Testis (tissue), 3 donors: ENCODE data around the gene HBD. TPM values are rescaled to one million over a fixed set of nuclear protein-coding genes. Genes with fewer than 3 reads are reported as not detected.

Experiments used
- DNase-seq: peaks from one replicate; pipeline ENCODE4 v3.0.0-alpha.2; 2019
- H3K27ac ChIP-seq, 2 donors: fragments of 200-600 bp; sonication (generic); one replicate each; pipeline ENCODE4 v1.5.1; 2019
- H3K27me3 ChIP-seq: fragments of 200-600 bp; sonication (generic); one replicate; pipeline ENCODE4 v1.5.1; 2019
- H3K36me3 ChIP-seq: fragments of 200-600 bp; sonication (generic); one replicate; pipeline ENCODE4 v1.5.1; 2017; ENCODE audit warnings: low read depth; ENCODE audit errors: missing control alignments
- H3K4me1 ChIP-seq: fragments of 200-600 bp; sonication (generic); one replicate; pipeline ENCODE4 v1.5.1; 2019
- H3K4me3 ChIP-seq, 2 donors: fragments of 200-600 bp; sonication (generic); one replicate each; pipeline ENCODE4 v1.5.1; 2017 to 2019
- H3K9me3 ChIP-seq: fragments of 200-600 bp; sonication (generic); one replicate; pipeline ENCODE4 v1.5.1; 2017
- CTCF ChIP-seq, 3 experiments: fragments of 450-650 bp in 2 of 3; fragments of 200-600 bp in 1 of 3; sonication (generic) in 1 of 3; IDR thresholded peaks; one replicate each; pipeline ENCODE4 v1.5.1; 2016 to 2019; ENCODE audit warnings: antibody characterized with exemption in 3 of 3, mild to moderate bottlenecking in 2 of 3, moderate library complexity in 1 of 3
- POLR2A ChIP-seq: fragments of 450-650 bp; IDR thresholded peaks from one replicate; pipeline ENCODE4 v1.6.1; 2017; ENCODE audit warnings: antibody characterized with exemption, mild to moderate bottlenecking, moderate library complexity
- WGBS, 2 donors: methylation state at CpG; one replicate each; pipeline ENCODE4 v1.1.5; 2018; 5-methylcytosine and 5-hydroxymethylcytosine counted together
- intact Hi-C: fragments of 100-400 bp; cut with DNase I; formaldehyde crosslinking; loops from one replicate; pipeline ENCODE4 v1.15.1; 2023; ENCODE audit warnings: low total_unique reads
- polyA plus RNA-seq: library from polyadenylated mRNA; stranded (reverse); fragments of 350-450 nt; fragmentation: Illumina TruSeq; extraction: RNeasy Lipid Tissue Mini Kit (QIAGEN cat#74804); gene quantifications from one replicate; pipeline ENCODE4 v1.2.3, GENCODE V29; 2014; ENCODE audit warnings: low read depth, low replicate concordance; ENCODE audit not compliant: insufficient read depth
- total RNA-seq, 2 donors: library from RNA; depleted of rRNA; stranded (reverse); fragments of >200 nt; gene quantifications; one replicate each; pipeline ENCODE4 v1.2.3, GENCODE V29; 2016

The HBD gene
- total and polyA plus RNA-seq, 3 donors from 2014 or later: not detected

GRCh38 chr11:5247472-5248192 lies 13.3 kb upstream of the HBD start:
- Histone ChIP-seq H3K4me1 (no peaks in the 10 kb centered on the region), H3K27me3 (no peaks in the 10 kb centered on the region), H3K4me3 (no peak overlapping the region), H3K9me3 (no peaks in the 10 kb centered on the region), H3K27ac (no peak overlapping the region), H3K36me3 (no peaks in the 10 kb centered on the region)
- WGBS, 2 donors: 47 to 52% methylated on average over 3 of the region's 3 CpGs
- intact Hi-C loops: no loop called here
- no peak for DNase-seq
- TF ChIP-seq CTCF (IDR thresholded peaks at IDR 0.05) (no peak), POLR2A (no peak)

DNA sequence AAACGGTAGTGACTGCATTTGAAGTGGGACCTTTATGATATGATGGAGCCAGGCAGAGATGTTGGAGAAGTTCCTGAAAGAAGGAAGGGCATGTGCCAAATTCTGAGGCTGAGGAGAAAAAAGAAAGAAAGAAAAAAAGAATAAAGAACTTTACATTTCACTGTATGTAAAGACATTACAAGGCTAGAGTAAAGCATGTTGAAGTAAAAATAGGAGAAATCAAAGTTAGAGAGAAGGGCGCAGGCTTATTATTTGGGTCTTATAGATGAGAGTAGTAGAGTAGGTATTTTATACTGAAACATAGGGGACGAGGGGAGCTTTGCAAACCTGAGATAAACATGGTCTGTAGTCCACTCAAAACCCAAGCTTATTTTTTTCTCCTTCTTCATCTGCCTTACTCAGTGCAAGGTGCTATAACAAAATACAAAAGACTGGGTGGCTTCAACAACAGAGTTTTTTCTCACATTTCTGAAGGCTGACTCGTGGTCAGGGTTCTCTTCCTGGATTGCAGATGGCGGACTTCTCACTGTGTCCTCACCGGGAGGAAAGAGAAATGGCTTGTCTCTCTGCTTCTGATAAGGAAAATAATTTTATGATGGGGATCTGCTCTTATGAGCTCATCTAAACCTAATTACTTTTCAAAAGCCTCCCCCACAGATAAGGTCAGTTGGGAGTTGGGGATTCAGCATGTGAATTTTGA lies 12.6 kb upstream of the HBD start:
- no peak overlapping the region for H3K4me3 ChIP-seq
- 64 to 65% methylated on average over 6 of the region's 6 CpGs for WGBS, 2 donors
- H3K27me3 ChIP-seq: no peaks in the 10 kb centered on the region

GRCh38 chr11:5245155-5245554 lies 10.9 kb upstream of the HBD start:
- no peaks in the 10 kb centered on the region for H3K4me1 ChIP-seq
- intact Hi-C loops: no loop called here
- DNase-seq: no peak
- no peaks in the 10 kb centered on the region for H3K9me3 ChIP-seq
- WGBS, 2 donors: 84 to 94% methylated on average over 2 of the region's 2 CpGs
- no peaks in the 10 kb centered on the region for H3K36me3 ChIP-seq
- TF ChIP-seq POLR2A: no peak
- no peak for TF ChIP-seq CTCF (IDR thresholded peaks at IDR 0.05)
- no peak overlapping the region for H3K4me3 ChIP-seq
- no peaks in the 10 kb centered on the region for H3K27me3 ChIP-seq
- H3K27ac ChIP-seq: no peak overlapping the region

More for the DNA sequence above, 12.6 kb upstream of the HBD start:
- no peak for TF ChIP-seq CTCF (IDR thresholded peaks at IDR 0.05)
- TF ChIP-seq POLR2A: no peak
- no peak for DNase-seq
- intact Hi-C loops: no loop called here
- no peaks in the 10 kb centered on the region for H3K36me3 ChIP-seq
- H3K9me3 ChIP-seq: no peaks in the 10 kb centered on the region
- H3K4me1 ChIP-seq: no peaks in the 10 kb centered on the region
- no peak overlapping the region for H3K27ac ChIP-seq

DNA sequence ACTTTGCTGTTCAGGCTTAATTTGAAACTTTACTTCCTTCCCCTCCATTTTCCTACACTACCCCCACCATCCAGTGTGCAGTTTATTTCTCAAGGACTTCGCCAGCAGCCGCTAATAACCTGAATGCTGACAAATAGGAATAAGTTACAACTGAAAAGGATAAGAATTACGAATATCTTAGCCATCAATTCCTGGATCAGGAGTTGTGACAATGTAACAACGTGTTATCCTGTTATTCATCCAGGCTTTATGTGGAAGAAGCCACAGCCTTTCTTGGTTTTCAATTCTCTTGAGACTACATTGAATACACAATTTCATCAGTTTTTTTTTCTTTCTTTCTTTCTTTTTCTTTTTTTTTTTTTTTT lies 9.5 kb upstream of the HBD start:
- intact Hi-C loops: no loop called here
- Histone ChIP-seq H3K27ac (no peak overlapping the region), H3K4me1 (no peaks in the 10 kb centered on the region), H3K9me3 (no peaks in the 10 kb centered on the region), H3K36me3 (no peaks in the 10 kb centered on the region), H3K4me3 (no peak overlapping the region), H3K27me3 (no peaks in the 10 kb centered on the region)
- WGBS, 2 donors: 68 to 77% methylated on average over 4 of the region's 4 CpGs
- TF ChIP-seq POLR2A: no peak
- no peak for TF ChIP-seq CTCF (IDR thresholded peaks at IDR 0.05)
- DNase-seq: no peak
